A549 (cell line): ENCODE data around the gene LDLRAD3. TPM values are rescaled to one million over a fixed set of nuclear protein-coding genes. Genes with fewer than 3 reads are reported as not detected.

ENCODE experiments used
- ATAC-seq, 2 experiments: fragments of 200-7000 bp in 1 of 2; fragments of >200 bp in 1 of 2; cut with Nextera tagmentation in 1 of 2; cut with Tn5 transposase in 1 of 2; 3 replicates each; pipeline versions ENCODE4 v1.8.0 to v1.9.1; 2018 to 2020; ENCODE audit warnings: mild to moderate bottlenecking in 1 of 2, moderate library complexity in 1 of 2
- CTCF ChIA-PET: fragments of 300-600 bp; sonication (Branson Sonifier 250); formaldehyde crosslinking; extraction: SDS; loops from one replicate; lab custom pipeline; 2021; ENCODE audit warnings: antibody characterized with exemption, inconsistent platforms; lab: Yijun Ruan, JAX
- POLR2A ChIA-PET: fragments of 350-600 bp; formaldehyde crosslinking; extraction: SDS; loops from one replicate; lab custom pipeline; 2021; ENCODE audit warnings: antibody characterized with exemption, inconsistent platforms; lab: Yijun Ruan, JAX
- DNase-seq, 2 experiments: peaks; one replicate each; pipeline versions ENCODE4 v3.0.0 to v3.0.0-alpha.2; 2011 to 2016; ENCODE audit warnings: low read depth in 1 of 2, low spot score in 1 of 2
- FAIRE-seq: peaks from 2 replicates; lab custom pipeline; 2011; peaks lifted over from hg19 to GRCh38; lab: Jason Lieb, UNC
- H3K27ac ChIP-seq, 2 experiments: fragments of >200 bp; sonication (Bioruptor Twin); formaldehyde crosslinking; 3 replicates each; pipeline ENCODE4 v1.5.1; 2016 to 2017
- H3K4me1 ChIP-seq: fragments of >200 bp; sonication (Bioruptor Twin); formaldehyde crosslinking; 3 replicates; pipeline ENCODE4 v1.6.1; 2016
- H3K4me2 ChIP-seq: fragments of >200 bp; sonication (Bioruptor Twin); formaldehyde crosslinking; 3 replicates; pipeline ENCODE4 v1.6.1; 2016
- H3K4me3 ChIP-seq: fragments of >200 bp; sonication (Bioruptor Twin); formaldehyde crosslinking; 3 replicates; pipeline ENCODE4 v1.5.1; 2016
- H3K9me3 ChIP-seq: fragments of >200 bp; sonication (Bioruptor Twin); formaldehyde crosslinking; 3 replicates; pipeline ENCODE4 v1.6.1; 2016
- CBX2 ChIP-seq: fragments of 200-600 bp; sonication (generic); IDR thresholded peaks from 2 replicates; pipeline ENCODE4 v1.6.1; 2016; ENCODE audit warnings: low read depth, mild to moderate bottlenecking, borderline replicate concordance
- CEBPB ChIP-seq, 2 experiments: fragments of >200 bp in 1 of 2; sonication (Bioruptor Twin) in 1 of 2; formaldehyde crosslinking in 1 of 2; IDR thresholded peaks; 2 replicates each; pipeline ENCODE4 v1.6.1; 2012 to 2016
- CTCF ChIP-seq: fragments of >200 bp; sonication (Bioruptor Twin); formaldehyde crosslinking; IDR thresholded peaks from 3 replicates; pipeline ENCODE4 v1.5.1; 2016
- EHMT2 ChIP-seq: fragments of 200-600 bp; sonication (generic); IDR thresholded peaks from 2 replicates; pipeline ENCODE4 v1.6.1; 2016; ENCODE audit warnings: antibody characterized with exemption, low read depth, mild to moderate bottlenecking, moderate library complexity
- EP300 ChIP-seq, 2 experiments: fragments of >200 bp; sonication (Bioruptor Twin); formaldehyde crosslinking; IDR thresholded peaks; 2 replicates in 1 of 2; 3 replicates in 1 of 2; pipeline ENCODE4 v1.6.1; 2016 to 2017
- FOSL2 ChIP-seq, 2 experiments: fragments of 450-650 bp in 1 of 2; fragments of >200 bp in 1 of 2; sonication (Bioruptor Twin) in 1 of 2; formaldehyde crosslinking; IDR thresholded peaks; 2 replicates each; pipeline versions ENCODE4 v1.5.0 to v1.6.1; 2016 to 2020; ENCODE audit warnings: mild to moderate bottlenecking in 1 of 2, moderate library complexity in 1 of 2
- GATA3 ChIP-seq: IDR thresholded peaks from 2 replicates; pipeline ENCODE4 v1.6.1; 2012; ENCODE audit warnings: borderline replicate concordance
- HEYL ChIP-seq: fragments of 250-450 bp; sonication (Bioruptor Pico); IDR thresholded peaks from 2 replicates; pipeline ENCODE4 v1.8.0; 2021; ENCODE audit warnings: mild to moderate bottlenecking, moderate library complexity
- HMGXB4 ChIP-seq: fragments of 250-450 bp; sonication (Bioruptor Pico); IDR thresholded peaks from 2 replicates; pipeline ENCODE4 v1.5.0; 2021; ENCODE audit warnings: mild to moderate bottlenecking, moderate library complexity, borderline replicate concordance
- HOXB13 ChIP-seq: fragments of 250-450 bp; sonication (Bioruptor Pico); IDR thresholded peaks from 2 replicates; pipeline ENCODE4 v1.5.0; 2020; ENCODE audit warnings: low read depth, mild to moderate bottlenecking, moderate library complexity
- JUN ChIP-seq, 2 experiments: fragments of >200 bp; sonication (Bioruptor Twin); formaldehyde crosslinking; IDR thresholded peaks; 2 replicates in 1 of 2; 3 replicates in 1 of 2; pipeline ENCODE4 v1.6.1; 2016 to 2017
- KDM1A ChIP-seq: fragments of 200-600 bp; sonication (generic); IDR thresholded peaks from 2 replicates; pipeline ENCODE4 v1.6.1; 2016; ENCODE audit warnings: low read depth, mild to moderate bottlenecking
- NFE2L2 ChIP-seq: fragments of 150-350 bp; conservative IDR thresholded peaks from 2 replicates; pipeline ENCODE4 v1.6.1; 2014; ENCODE audit warnings: low read length
- NPAS2 ChIP-seq: fragments of 250-450 bp; sonication (Bioruptor Pico); IDR thresholded peaks from 2 replicates; pipeline ENCODE4 v1.8.0; 2022; ENCODE audit warnings: mild to moderate bottlenecking, moderate library complexity, borderline replicate concordance
- POLR2AphosphoS2 ChIP-seq: conservative IDR thresholded peaks from 2 replicates; pipeline ENCODE4 v1.6.1; 2012; ENCODE audit warnings: low read length, improper control_type of control experiment, inconsistent platforms
- RARB ChIP-seq: fragments of 250-450 bp; sonication (Bioruptor Pico); IDR thresholded peaks from 2 replicates; pipeline ENCODE4 v1.8.0; 2021; ENCODE audit warnings: mild to moderate bottlenecking, moderate library complexity
- RCOR1 ChIP-seq: fragments of 150-350 bp; IDR thresholded peaks from 2 replicates; pipeline ENCODE4 v1.6.1; 2014; ENCODE audit warnings: antibody characterized with exemption, low read length, low read depth
- REST ChIP-seq: fragments of 200-600 bp; sonication (generic); IDR thresholded peaks from 2 replicates; pipeline ENCODE4 v1.6.1; 2016; ENCODE audit warnings: antibody characterized with exemption, mild to moderate bottlenecking, moderate library complexity
- RFX5 ChIP-seq: fragments of 450-650 bp; IDR thresholded peaks from 2 replicates; pipeline ENCODE4 v1.7.1; 2014; ENCODE audit warnings: antibody characterized with exemption, mild to moderate bottlenecking, moderate library complexity
- SMC3 ChIP-seq: fragments of >200 bp; sonication (Bioruptor Twin); formaldehyde crosslinking; IDR thresholded peaks from 3 replicates; pipeline ENCODE4 v1.6.1; 2018; ENCODE audit warnings: inconsistent platforms
- TP53 ChIP-seq: fragments of 250-450 bp; sonication (Bioruptor Pico); IDR thresholded peaks from 2 replicates; pipeline ENCODE4 v1.5.0; 2021; ENCODE audit warnings: mild to moderate bottlenecking, moderate library complexity
- ZFP36 ChIP-seq: fragments of 450-650 bp; IDR thresholded peaks from 2 replicates; pipeline ENCODE4 v1.6.1; 2014; ENCODE audit warnings: borderline replicate concordance; ENCODE audit not compliant: partially characterized antibody
- ZNF302 ChIP-seq: fragments of 250-450 bp; sonication (Bioruptor Pico); IDR thresholded peaks from 2 replicates; pipeline ENCODE4 v1.9.0; 2021; ENCODE audit warnings: inconsistent platforms, mild to moderate bottlenecking, moderate library complexity
- WGBS: methylation state at CpG from one replicate; pipeline ENCODE4 v1.1.6; 2017; ENCODE audit errors: missing lambda C conversion rate; 5-methylcytosine and 5-hydroxymethylcytosine counted together
- polyA plus RNA-seq, 4 experiments: library from polyadenylated mRNA; depleted of rRNA in 3 of 4; stranded (reverse); fragments of >200 nt; fragmentation: RNase III in 1 of 4; extraction: RNeasy Plus Mini Kit Qiagen cat#74134 plus additional on column Dnase treatment in 1 of 4; gene quantifications; 2 replicates in 3 of 4; 3 replicates in 1 of 4; pipeline ENCODE4 v1.2.3, GENCODE V29; 2011 to 2017

Gene LDLRAD3
- polyA plus RNA-seq, 2 of the 4 experiments (the other 2 are of a cell fraction), result 10.5 to 13.2 TPM

- no peaks in the 10 kb centered on the region for H3K9me3 ChIP-seq
- no peak overlapping the region for H3K27ac ChIP-seq
- TF ChIP-seq KDM1A, result no peak
- TF ChIP-seq HEYL (CRISPR knock-in tag), result no peak
- no peak for TF ChIP-seq RCOR1
- no peak for TF ChIP-seq EP300 (IDR thresholded peaks at IDR 0.05)
- no peak for TF ChIP-seq FOSL2 (IDR thresholded peaks at IDR 0.05)
- no peak for TF ChIP-seq FOSL2 (CRISPR knock-in tag; IDR thresholded peaks at IDR 0.05)
- TF ChIP-seq NPAS2, result no peak
- TF ChIP-seq HMGXB4 (CRISPR knock-in tag), result no peak
- TF ChIP-seq CEBPB (IDR thresholded peaks at IDR 0.05), result no peak
- ChIA-PET POLR2A (no interaction called here), CTCF (interaction anchor here (0.9 to 1.9 kb wide), 4 partner anchors 74 to 238 kb away, joined by 3 to 18 read pairs (median 4); partner anchors contain the start of gene PRR5L)
- H3K4me1 ChIP-seq, result no peaks in the 10 kb centered on the region
- 92% methylated on average over 9 of the region's 9 CpGs for WGBS
- H3K4me2 ChIP-seq, result no peak overlapping the region
- FAIRE-seq (no peak), DNase-seq (no peak), ATAC-seq (no peak)
- H3K4me3 ChIP-seq, result no peak overlapping the region
Observed at GRCh38 chr11:36057379-36058042, 113.6 kb downstream of the LDLRAD3 start.

GRCh38 chr11:36059660-36060059 lies 115.8 kb downstream of the LDLRAD3 start:
- CTCF ChIA-PET, result interaction anchor here (0.8 to 1.1 kb wide), 3 partner anchors 18 to 238 kb away, joined by 3 read pairs; no protein-coding TSS in a partner anchor
- no peak for FAIRE-seq
- POLR2A ChIA-PET, result no interaction called here
- no peak for TF ChIP-seq KDM1A
- TF ChIP-seq JUN (IDR thresholded peaks at IDR 0.05), result no peak
- no peak for TF ChIP-seq ZFP36
- no peak for TF ChIP-seq ZNF302 (CRISPR knock-in tag)
- TF ChIP-seq POLR2AphosphoS2, result no peak
- TF ChIP-seq CTCF, result no peak
- no peak for ATAC-seq
- no peaks in the 10 kb centered on the region for H3K9me3 ChIP-seq
- no peaks in the 10 kb centered on the region for H3K4me1 ChIP-seq
- no peak overlapping the region for H3K4me3 ChIP-seq
- 88% methylated on average over 4 of the region's 4 CpGs for whole genome bisulfite sequencing
- no peak for DNase-seq
- no peak overlapping the region for H3K27ac ChIP-seq
- H3K4me2 ChIP-seq, result no peak overlapping the region

GRCh38 chr11:36060926-36061325 lies 117.1 kb downstream of the LDLRAD3 start:
- H3K4me1 ChIP-seq, result no peaks in the 10 kb centered on the region
- no peak overlapping the region for H3K27ac ChIP-seq
- no peaks in the 10 kb centered on the region for H3K9me3 ChIP-seq
- TF ChIP-seq SMC3, result no peak
- no peak for TF ChIP-seq ZFP36
- TF ChIP-seq RFX5, result no peak
- no peak for TF ChIP-seq EHMT2
- TF ChIP-seq TP53 (CRISPR knock-in tag), result no peak
- no peak for TF ChIP-seq HEYL (CRISPR knock-in tag)
- no peak for TF ChIP-seq CBX2
- no peak for TF ChIP-seq NFE2L2
- no peak for TF ChIP-seq HOXB13 (CRISPR knock-in tag)
- TF ChIP-seq RARB, result no peak
- no peak for TF ChIP-seq REST
- TF ChIP-seq GATA3, result no peak
- no peak for TF ChIP-seq POLR2AphosphoS2
- ChIA-PET POLR2A (no interaction called here), CTCF (interaction anchor here (1.2 kb wide), 2 partner anchors 9 to 73 kb away, joined by 3 to 4 read pairs; no protein-coding TSS in a partner anchor)
- WGBS, result 89% methylated on average over 7 of the region's 7 CpGs
- DNase-seq (no peak), FAIRE-seq (no peak), ATAC-seq (no peak)
- H3K4me3 ChIP-seq, result no peak overlapping the region
- H3K4me2 ChIP-seq, result no peak overlapping the region
